Measurements from ENCODE around the gene KIF3B. TPM values are rescaled to one million over a fixed set of nuclear protein-coding genes. Genes with fewer than 3 reads are reported as not detected.

KIF3B gene
- total and polyA plus RNA-seq, 2 of the 13 experiments (the other 11 are each of a cell fraction or from before 2014, with no cell fraction given): 23.6 to 28.8 TPM

DNA sequence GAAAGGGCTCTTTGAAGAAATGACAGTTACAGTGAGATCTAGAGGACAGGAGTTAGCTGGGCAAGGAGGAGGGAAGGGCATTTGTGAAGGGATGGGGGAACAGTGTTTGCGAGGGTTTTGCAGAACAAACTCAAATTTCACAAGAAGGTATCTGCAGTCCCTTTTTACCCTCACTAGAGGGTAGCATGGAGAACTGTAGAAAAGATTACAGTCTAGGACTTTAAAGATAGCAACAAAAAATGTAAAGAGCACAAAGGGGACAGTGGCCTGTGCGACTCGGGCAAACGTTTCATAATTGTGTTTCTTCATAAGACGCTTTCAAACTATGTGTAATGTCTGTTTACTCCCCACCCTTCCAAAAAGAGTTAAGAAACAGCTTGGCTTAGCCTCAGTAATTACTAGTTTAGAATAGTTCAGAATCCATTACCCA lies 59.5 kb downstream of the KIF3B start (continued):
- TF ChIP-seq TAF15 (IDR thresholded peaks at IDR 0.05; ENCODE audit: low read depth, low read length, poor library complexity, severe bottlenecking) (no peak), XRCC5 (optimal IDR thresholded peaks at IDR 0.05; ENCODE audit: low read length) (peak; percentile 28), JUN (CRISPR knock-in tag; IDR thresholded peaks at IDR 0.05) (no peak), KAT8 (CRISPR knock-in tag; IDR thresholded peaks at IDR 0.05) (0 out of 2 replicates have a peak, but pooled peaks have one; percentile 45), MTA1 (CRISPR knock-in tag; IDR thresholded peaks at IDR 0.05; ENCODE audit: borderline replicate concordance) (no peak), SMYD3 (CRISPR knock-in tag; IDR thresholded peaks at IDR 0.05) (peak; percentile 51; the same call in 1 of the 2 replicates), ZNF543 (CRISPR knock-in tag; IDR thresholded peaks at IDR 0.05) (no peak), ZNF160 (CRISPR knock-in tag; IDR thresholded peaks at IDR 0.05) (no peak), ASH2L (IDR thresholded peaks at IDR 0.05; ENCODE audit: insufficient read length, low read depth, low read length) (peak; percentile 30), MIER3 (CRISPR knock-in tag; IDR thresholded peaks at IDR 0.05; ENCODE audit: borderline replicate concordance) (peak; percentile 90), FOSL2 (CRISPR knock-in tag; IDR thresholded peaks at IDR 0.05) (peak; percentile 2; the same call in 1 of the 2 replicates), TEF (CRISPR knock-in tag; IDR thresholded peaks at IDR 0.05) (no peak), ERF (CRISPR knock-in tag; IDR thresholded peaks at IDR 0.05) (peak; percentile 75), ZNF33B (CRISPR knock-in tag; IDR thresholded peaks at IDR 0.05) (peak; percentile 55; the same call in 1 of the 2 replicates), KLF11 (CRISPR knock-in tag; IDR thresholded peaks at IDR 0.05) (no peak; the same call in 1 of the 2 replicates), ZBTB2 (CRISPR knock-in tag; IDR thresholded peaks at IDR 0.05; ENCODE audit: low read depth) (no peak), ZNF101 (CRISPR knock-in tag; IDR thresholded peaks at IDR 0.05; ENCODE audit: borderline replicate concordance, low read depth) (no peak), RAD51 (IDR thresholded peaks at IDR 0.05; ENCODE audit: borderline replicate concordance) (no peak), PHF20 (CRISPR knock-in tag; IDR thresholded peaks at IDR 0.05) (no peak), ZNF367 (CRISPR knock-in tag; IDR thresholded peaks at IDR 0.05; ENCODE audit: borderline replicate concordance) (no peak), ZSCAN21 (CRISPR knock-in tag; IDR thresholded peaks at IDR 0.05; ENCODE audit: borderline replicate concordance) (no peak), GABPA (IDR thresholded peaks at IDR 0.05; ENCODE audit: low read depth, low read length) (no peak), GABPA (CRISPR knock-in tag; IDR thresholded peaks at IDR 0.05; ENCODE audit: low read depth) (peak; percentile 26; the same call in 1 of the 2 replicates), MIXL1 (CRISPR knock-in tag; IDR thresholded peaks at IDR 0.05) (peak; percentile 82), E2F1 (CRISPR knock-in tag; IDR thresholded peaks at IDR 0.05) (no peak), SNAI1 (CRISPR knock-in tag; IDR thresholded peaks at IDR 0.05; ENCODE audit: borderline replicate concordance) (no peak), AGO1 (IDR thresholded peaks at IDR 0.05; ENCODE audit: low read depth, low read length, poor library complexity, severe bottlenecking) (no peak), KDM4B (CRISPR knock-in tag; IDR thresholded peaks at IDR 0.05) (0 out of 2 replicates have a peak, but pooled peaks have one; percentile 16), SNRNP70 (IDR thresholded peaks at IDR 0.05; ENCODE audit: low read depth, low read length) (no peak), HNRNPK (IDR thresholded peaks at IDR 0.05; ENCODE audit: low read depth, low read length, poor library complexity, severe bottlenecking) (peak; percentile 65)
